GM20431 (cell line): Measurements from ENCODE around the gene CNOT1.

Experiments
- in situ Hi-C: fragments of 300-500 bp; cut with MseI, MboI; formaldehyde crosslinking; loops from one replicate; pipeline ENCODE4 v1.15.0; 2020; ENCODE audit warnings: low sequenced_read_pairs; ENCODE audit not compliant: unreplicated experiment

Gene CNOT1

GRCh38 chr16:58629733-58630640, at the start of gene CNOT1:
CNOT1 (minus strand) TSS chr16:58629826; CDS start chr16:58599337, 30,489 bp downstream.
- in situ Hi-C loops = no loop called here

- in situ Hi-C loops = no loop called here
Measured at GRCh38 chr16:58678716-58679115, 49.1 kb upstream of the CNOT1 start.

GRCh38 chr16:58678269-58678668, 48.6 kb upstream of the CNOT1 start:
- in situ Hi-C loops = no loop called here

- in situ Hi-C loops = loop anchor here (25.0 kb wide), 1 partner anchor 334 kb away; no protein-coding TSS in a partner anchor
Measured at GRCh38 chr16:58670946-58671583, 41.4 kb upstream of the CNOT1 start.

GRCh38 chr16:58670177-58670576, 40.6 kb upstream of the CNOT1 start:
- in situ Hi-C loops = loop anchor here (25.0 kb wide), 1 partner anchor 333 kb away; no protein-coding TSS in a partner anchor

GRCh38 chr16:58665200-58665599, 35.6 kb upstream of the CNOT1 start:
- in situ Hi-C loops = loop anchor here (25.0 kb wide), 1 partner anchor 328 kb away; no protein-coding TSS in a partner anchor

GRCh38 chr16:58661199-58661830, 31.7 kb upstream of the CNOT1 start:
- in situ Hi-C loops = loop anchor here (25.0 kb wide), 1 partner anchor 324 kb away; no protein-coding TSS in a partner anchor

GRCh38 chr16:58659911-58660310, 30.3 kb upstream of the CNOT1 start:
- in situ Hi-C loops = loop anchor here (25.0 kb wide), 1 partner anchor 323 kb away; no protein-coding TSS in a partner anchor

GRCh38 chr16:58658796-58659211, 29.2 kb upstream of the CNOT1 start:
- in situ Hi-C loops = loop anchor here (25.0 kb wide), 1 partner anchor 322 kb away; no protein-coding TSS in a partner anchor

- in situ Hi-C loops = loop anchor here (25.0 kb wide), 1 partner anchor 320 kb away; no protein-coding TSS in a partner anchor
Measured at GRCh38 chr16:58656899-58657298, 27.3 kb upstream of the CNOT1 start.

- in situ Hi-C loops = loop anchor here (25.0 kb wide), 1 partner anchor 318 kb away; no protein-coding TSS in a partner anchor
Measured at GRCh38 chr16:58655215-58655596, 25.6 kb upstream of the CNOT1 start.

- in situ Hi-C loops = loop anchor here (25.0 kb wide), 1 partner anchor 317 kb away; no protein-coding TSS in a partner anchor
Measured at GRCh38 chr16:58654560-58655214, 25.1 kb upstream of the CNOT1 start.

GRCh38 chr16:58652741-58653140, 23.1 kb upstream of the CNOT1 start:
- in situ Hi-C loops = loop anchor here (25.0 kb wide), 1 partner anchor 315 kb away; no protein-coding TSS in a partner anchor

GRCh38 chr16:58651965-58652348, 22.3 kb upstream of the CNOT1 start:
- in situ Hi-C loops = loop anchor here (25.0 kb wide), 1 partner anchor 315 kb away; no protein-coding TSS in a partner anchor

GRCh38 chr16:58649707-58650106, 20.1 kb upstream of the CNOT1 start:
- in situ Hi-C loops = loop anchor here (25.0 kb wide), 1 partner anchor 312 kb away; no protein-coding TSS in a partner anchor

GRCh38 chr16:58647107-58647506, 17.5 kb upstream of the CNOT1 start:
- in situ Hi-C loops = no loop called here

GRCh38 chr16:58644765-58645487, 15.3 kb upstream of the CNOT1 start:
- in situ Hi-C loops = no loop called here

- in situ Hi-C loops = no loop called here
Measured at GRCh38 chr16:58644108-58644507, 14.5 kb upstream of the CNOT1 start.

GRCh38 chr16:58640949-58641348, 11.3 kb upstream of the CNOT1 start:
- in situ Hi-C loops = no loop called here
